T1000 (cell line): ENCODE data around the gene OPCML.

Source experiments
- DNase-seq: peaks from one replicate; lab custom pipeline; 2025; ENCODE audit warnings: mixed read lengths; lab: John Stamatoyannopoulos, UW

Gene OPCML

GRCh38 chr11:132728026-132728425, 804.3 kb downstream of the OPCML start:
- DNase-seq: no peak

- no peak for DNase-seq
These were observed 810.8 kb downstream of the OPCML start for GRCh38 chr11:132721526-132721925.

- no peak for DNase-seq
These were observed 812.6 kb downstream of the OPCML start for GRCh38 chr11:132719684-132720083.

- DNase-seq: no peak
These were observed 813.3 kb downstream of the OPCML start for GRCh38 chr11:132718711-132719671.

GRCh38 chr11:132717824-132718223, 814.5 kb downstream of the OPCML start:
- DNase-seq: no peak

- no peak for DNase-seq
These were observed 816.3 kb downstream of the OPCML start for GRCh38 chr11:132716037-132716436.

GRCh38 chr11:132714859-132715440, 817.4 kb downstream of the OPCML start:
- no peak for DNase-seq

- no peak for DNase-seq
These were observed 819.8 kb downstream of the OPCML start for GRCh38 chr11:132712466-132712865.

- DNase-seq: no peak
These were observed 827.4 kb downstream of the OPCML start for GRCh38 chr11:132704781-132705375.

GRCh38 chr11:132692891-132693290, 839.4 kb downstream of the OPCML start:
- no peak for DNase-seq

- no peak for DNase-seq
These were observed 840.3 kb downstream of the OPCML start for GRCh38 chr11:132691848-132692550.

- no peak for DNase-seq
These were observed 845.4 kb downstream of the OPCML start for GRCh38 chr11:132686886-132687285.

- no peak for DNase-seq
These were observed 847.1 kb downstream of the OPCML start for GRCh38 chr11:132685174-132685611.

GRCh38 chr11:132683602-132684001, 848.7 kb downstream of the OPCML start:
- no peak for DNase-seq

GRCh38 chr11:132681971-132682370, 850.3 kb downstream of the OPCML start:
- DNase-seq: no peak

- DNase-seq: no peak
These were observed 851.7 kb downstream of the OPCML start for GRCh38 chr11:132680584-132680983.

GRCh38 chr11:132674151-132674550, 858.1 kb downstream of the OPCML start:
- no peak for DNase-seq

- DNase-seq: no peak
These were observed 860.4 kb downstream of the OPCML start for GRCh38 chr11:132671851-132672370.

GRCh38 chr11:132670921-132671675, 861.2 kb downstream of the OPCML start:
- no peak for DNase-seq

GRCh38 chr11:132669949-132670348, 862.4 kb downstream of the OPCML start:
- no peak for DNase-seq

- no peak for DNase-seq
These were observed 867.1 kb downstream of the OPCML start for GRCh38 chr11:132665205-132665604.
